ENCODE results near the gene PRKCH. TPM values are rescaled to one million over a fixed set of nuclear protein-coding genes. Genes with fewer than 3 reads are reported as not detected.

Gene PRKCH
- total and polyA plus RNA-seq, 10 of the 15 experiments (the other 5 are each of a cell fraction or from before 2014, with no cell fraction given), result 10.7 to 140 (median 33.2) TPM

GRCh38 chr14:61322799-61323290 lies 1.5 kb downstream of the PRKCH start (continued):
- TF ChIP-seq ZNF217 (IDR thresholded peaks at IDR 0.05) (no peak), NBN (IDR thresholded peaks at IDR 0.05) (0 out of 2 replicates have a peak, but pooled peaks have one; percentile 30), USF2 (IDR thresholded peaks at IDR 0.05; ENCODE audit: borderline replicate concordance, low read depth, low read length) (no peak), PAX8 (IDR thresholded peaks at IDR 0.05) (no peak), MTA3 (IDR thresholded peaks at IDR 0.05; ENCODE audit: borderline replicate concordance, low read length) (no peak), ASH2L (IDR thresholded peaks at IDR 0.05; ENCODE audit: borderline replicate concordance, low read depth) (no peak), BCL3 (IDR thresholded peaks at IDR 0.05; ENCODE audit: borderline replicate concordance, insufficient read depth, low read depth, low read length, poor library complexity, severe bottlenecking) (no peak), ELK1 (IDR thresholded peaks at IDR 0.05; ENCODE audit: low read depth, low read length) (no peak), IKZF2 (IDR thresholded peaks at IDR 0.05) (no peak), CHD2 (IDR thresholded peaks at IDR 0.05; ENCODE audit: borderline replicate concordance, low read depth, low read length) (0 out of 2 replicates have a peak, but pooled peaks have one; percentile 5), SMARCA5 (IDR thresholded peaks at IDR 0.05) (no peak), SREBF1 (IDR thresholded peaks at IDR 0.05; ENCODE audit: low read length) (no peak), RELA (IDR thresholded peaks at IDR 0.05; ENCODE audit: borderline replicate concordance, partially characterized antibody) (no peak), IRF4 (IDR thresholded peaks at IDR 0.05; ENCODE audit: low read depth, low read length) (no peak), ZBTB11 (CRISPR knock-in tag; IDR thresholded peaks at IDR 0.05) (no peak), PML (IDR thresholded peaks at IDR 0.05; ENCODE audit: low read length) (no peak), MXI1 (IDR thresholded peaks at IDR 0.05; ENCODE audit: low read depth, low read length) (peak; percentile 59; the same call in 1 of the 2 replicates)
- TF ChIP-seq, protein P1, sequence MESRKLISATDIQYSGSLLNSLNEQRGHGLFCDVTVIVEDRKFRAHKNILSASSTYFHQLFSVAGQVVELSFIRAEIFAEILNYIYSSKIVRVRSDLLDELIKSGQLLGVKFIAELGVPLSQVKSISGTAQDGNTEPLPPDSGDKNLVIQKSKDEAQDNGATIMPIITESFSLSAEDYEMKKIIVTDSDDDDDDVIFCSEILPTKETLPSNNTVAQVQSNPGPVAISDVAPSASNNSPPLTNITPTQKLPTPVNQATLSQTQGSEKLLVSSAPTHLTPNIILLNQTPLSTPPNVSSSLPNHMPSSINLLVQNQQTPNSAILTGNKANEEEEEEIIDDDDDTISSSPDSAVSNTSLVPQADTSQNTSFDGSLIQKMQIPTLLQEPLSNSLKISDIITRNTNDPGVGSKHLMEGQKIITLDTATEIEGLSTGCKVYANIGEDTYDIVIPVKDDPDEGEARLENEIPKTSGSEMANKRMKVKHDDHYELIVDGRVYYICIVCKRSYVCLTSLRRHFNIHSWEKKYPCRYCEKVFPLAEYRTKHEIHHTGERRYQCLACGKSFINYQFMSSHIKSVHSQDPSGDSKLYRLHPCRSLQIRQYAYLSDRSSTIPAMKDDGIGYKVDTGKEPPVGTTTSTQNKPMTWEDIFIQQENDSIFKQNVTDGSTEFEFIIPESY (IDR thresholded peaks at IDR 0.05), result no peak
- TF ChIP-seq, protein P2, sequence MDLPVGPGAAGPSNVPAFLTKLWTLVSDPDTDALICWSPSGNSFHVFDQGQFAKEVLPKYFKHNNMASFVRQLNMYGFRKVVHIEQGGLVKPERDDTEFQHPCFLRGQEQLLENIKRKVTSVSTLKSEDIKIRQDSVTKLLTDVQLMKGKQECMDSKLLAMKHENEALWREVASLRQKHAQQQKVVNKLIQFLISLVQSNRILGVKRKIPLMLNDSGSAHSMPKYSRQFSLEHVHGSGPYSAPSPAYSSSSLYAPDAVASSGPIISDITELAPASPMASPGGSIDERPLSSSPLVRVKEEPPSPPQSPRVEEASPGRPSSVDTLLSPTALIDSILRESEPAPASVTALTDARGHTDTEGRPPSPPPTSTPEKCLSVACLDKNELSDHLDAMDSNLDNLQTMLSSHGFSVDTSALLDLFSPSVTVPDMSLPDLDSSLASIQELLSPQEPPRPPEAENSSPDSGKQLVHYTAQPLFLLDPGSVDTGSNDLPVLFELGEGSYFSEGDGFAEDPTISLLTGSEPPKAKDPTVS (IDR thresholded peaks at IDR 0.05; ENCODE audit: low read depth, low read length), result no peak

Data from GM12878 (cell line).